Keratinocyte (primary cell): ENCODE measurements around the gene FNDC7.

Experiments used
- EZH2 ChIP-seq: IDR thresholded peaks from one replicate; pipeline ENCODE4 v1.6.1; 2012; ENCODE audit warnings: inconsistent platforms, mild to moderate bottlenecking, low read length, moderate library complexity
- TF ChIP-seq, protein P1 (sequence below), 3 experiments: IDR thresholded peaks in 1 of 3; conservative IDR thresholded peaks in 1 of 3; optimal IDR thresholded peaks in 1 of 3; 2 replicates in 2 of 3; 3 replicates in 1 of 3; pipeline versions ENCODE3 to v1.5.1; 2011; ENCODE audit warnings: low read length in 3 of 3, mild to moderate bottlenecking in 3 of 3, moderate library complexity in 2 of 3, control low read depth in 1 of 3, inconsistent platforms in 1 of 3; ENCODE audit not compliant: insufficient read depth in 2 of 3; ENCODE audit errors: extremely low read depth in 1 of 3

GRCh38 chr1:108785880-108786279, 73.2 kb downstream of the FNDC7 start:
- TF ChIP-seq, protein P1, sequence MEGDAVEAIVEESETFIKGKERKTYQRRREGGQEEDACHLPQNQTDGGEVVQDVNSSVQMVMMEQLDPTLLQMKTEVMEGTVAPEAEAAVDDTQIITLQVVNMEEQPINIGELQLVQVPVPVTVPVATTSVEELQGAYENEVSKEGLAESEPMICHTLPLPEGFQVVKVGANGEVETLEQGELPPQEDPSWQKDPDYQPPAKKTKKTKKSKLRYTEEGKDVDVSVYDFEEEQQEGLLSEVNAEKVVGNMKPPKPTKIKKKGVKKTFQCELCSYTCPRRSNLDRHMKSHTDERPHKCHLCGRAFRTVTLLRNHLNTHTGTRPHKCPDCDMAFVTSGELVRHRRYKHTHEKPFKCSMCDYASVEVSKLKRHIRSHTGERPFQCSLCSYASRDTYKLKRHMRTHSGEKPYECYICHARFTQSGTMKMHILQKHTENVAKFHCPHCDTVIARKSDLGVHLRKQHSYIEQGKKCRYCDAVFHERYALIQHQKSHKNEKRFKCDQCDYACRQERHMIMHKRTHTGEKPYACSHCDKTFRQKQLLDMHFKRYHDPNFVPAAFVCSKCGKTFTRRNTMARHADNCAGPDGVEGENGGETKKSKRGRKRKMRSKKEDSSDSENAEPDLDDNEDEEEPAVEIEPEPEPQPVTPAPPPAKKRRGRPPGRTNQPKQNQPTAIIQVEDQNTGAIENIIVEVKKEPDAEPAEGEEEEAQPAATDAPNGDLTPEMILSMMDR (optimal IDR thresholded peaks at IDR 0.05 in 1 of 3, IDR thresholded peaks at IDR 0.05 in 1 of 3, conservative IDR thresholded peaks at IDR 0.05 in 1 of 3; ENCODE audit: extremely low read depth in 1 of 3, insufficient read depth in 2 of 3, low read length in 3 of 3) = no peak
- no peak for TF ChIP-seq EZH2
